ENCODE data around the gene C2CD5. TPM values are rescaled to one million over a fixed set of nuclear protein-coding genes. Genes with fewer than 3 reads are reported as not detected.

C2CD5 gene
- total RNA-seq, 1 experiment from 2014 or later, result 27.1 TPM

DNA sequence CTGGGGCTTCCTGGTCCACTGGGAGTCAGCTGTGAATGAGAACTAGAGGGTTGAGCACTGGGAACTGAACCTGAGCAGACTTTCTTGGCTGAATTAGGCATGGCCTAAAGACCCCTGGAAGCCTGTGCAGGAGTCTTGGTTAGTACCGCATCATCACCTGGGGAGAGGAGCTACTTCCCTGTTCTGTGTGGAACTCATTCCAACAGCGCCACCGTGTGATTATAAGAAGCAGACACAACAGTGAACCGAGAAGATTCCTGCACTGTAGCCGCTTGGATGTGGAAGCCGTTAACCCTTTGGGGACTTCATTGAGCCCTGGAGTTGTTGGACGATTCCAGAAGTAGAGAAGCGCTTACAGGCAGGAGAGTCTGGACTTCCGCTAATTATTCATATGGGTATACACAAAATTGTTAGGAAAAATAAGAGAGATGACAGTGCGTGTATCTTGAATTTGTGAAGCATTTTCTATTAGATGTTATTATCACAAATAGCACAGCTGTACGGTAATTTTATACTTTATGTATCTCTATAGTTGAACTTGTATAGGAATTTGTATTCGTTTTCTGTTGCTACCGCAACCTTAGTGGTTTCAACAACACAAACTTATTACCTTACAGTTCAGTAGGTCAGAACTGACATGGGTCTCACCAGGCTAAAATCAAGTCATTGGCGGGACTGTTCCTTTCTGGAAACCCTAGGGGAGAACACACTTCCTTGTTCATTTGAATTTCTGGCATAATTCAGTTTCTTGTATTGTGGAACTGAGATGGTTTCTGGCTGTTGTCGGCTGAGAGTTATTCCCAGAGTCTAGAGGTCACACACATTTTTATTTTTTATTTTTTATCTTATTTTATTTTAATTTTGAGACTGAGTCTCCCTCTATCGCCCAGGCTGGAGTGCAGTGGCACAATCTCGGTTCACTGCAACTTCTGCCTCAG lies 100.7 kb downstream of the C2CD5 start:
- peak; percentile 86 for DNase-seq (ENCODE audit: low spot score)
- no peak overlapping the region for H3K4me3 ChIP-seq (ENCODE audit: low read depth, low read length, poor library complexity, severe bottlenecking)
- no peaks in the 10 kb centered on the region for H3K4me1 ChIP-seq (ENCODE audit: insufficient read depth, low read length, poor library complexity, severe bottlenecking)
- TF ChIP-seq, protein P1, sequence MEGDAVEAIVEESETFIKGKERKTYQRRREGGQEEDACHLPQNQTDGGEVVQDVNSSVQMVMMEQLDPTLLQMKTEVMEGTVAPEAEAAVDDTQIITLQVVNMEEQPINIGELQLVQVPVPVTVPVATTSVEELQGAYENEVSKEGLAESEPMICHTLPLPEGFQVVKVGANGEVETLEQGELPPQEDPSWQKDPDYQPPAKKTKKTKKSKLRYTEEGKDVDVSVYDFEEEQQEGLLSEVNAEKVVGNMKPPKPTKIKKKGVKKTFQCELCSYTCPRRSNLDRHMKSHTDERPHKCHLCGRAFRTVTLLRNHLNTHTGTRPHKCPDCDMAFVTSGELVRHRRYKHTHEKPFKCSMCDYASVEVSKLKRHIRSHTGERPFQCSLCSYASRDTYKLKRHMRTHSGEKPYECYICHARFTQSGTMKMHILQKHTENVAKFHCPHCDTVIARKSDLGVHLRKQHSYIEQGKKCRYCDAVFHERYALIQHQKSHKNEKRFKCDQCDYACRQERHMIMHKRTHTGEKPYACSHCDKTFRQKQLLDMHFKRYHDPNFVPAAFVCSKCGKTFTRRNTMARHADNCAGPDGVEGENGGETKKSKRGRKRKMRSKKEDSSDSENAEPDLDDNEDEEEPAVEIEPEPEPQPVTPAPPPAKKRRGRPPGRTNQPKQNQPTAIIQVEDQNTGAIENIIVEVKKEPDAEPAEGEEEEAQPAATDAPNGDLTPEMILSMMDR (conservative IDR thresholded peaks at IDR 0.05; ENCODE audit: low read depth, low read length), result peak; percentile 83
- no peak for TF ChIP-seq EZH2 (IDR thresholded peaks at IDR 0.05; ENCODE audit: borderline replicate concordance, low read depth, low read length, poor library complexity, severe bottlenecking)
- BruUV-seq (replicated peaks), result no TSS peak
- intact Hi-C loops (cut with micrococcal nuclease; ENCODE audit: unreplicated experiment), result loop anchor here (1.0 to 5.0 kb wide), 2 partner anchors 341 to 360 kb away; no protein-coding TSS in a partner anchor
- no peaks in the 10 kb centered on the region for H3K36me3 ChIP-seq (ENCODE audit: insufficient read depth, low read length, poor library complexity, severe bottlenecking)
- H3K27ac ChIP-seq (ENCODE audit: low read depth, low read length, poor library complexity, severe bottlenecking), result no peak overlapping the region
- ChIA-PET CTCF (interaction anchor here (0.5 to 1.3 kb wide), 10 partner anchors 9 to 792 kb away, joined by 3 to 11 read pairs (median 4); no protein-coding TSS in a partner anchor), POLR2A (ENCODE audit: low non-redundant PET) (no interaction called here)
- no peaks in the 10 kb centered on the region for H3K9me3 ChIP-seq (ENCODE audit: low read depth, low read length, poor library complexity, severe bottlenecking)
- no peaks in the 10 kb centered on the region for H3K27me3 ChIP-seq (replicated peaks; ENCODE audit: insufficient read depth, low read depth, low read length, poor library complexity)

DNA sequence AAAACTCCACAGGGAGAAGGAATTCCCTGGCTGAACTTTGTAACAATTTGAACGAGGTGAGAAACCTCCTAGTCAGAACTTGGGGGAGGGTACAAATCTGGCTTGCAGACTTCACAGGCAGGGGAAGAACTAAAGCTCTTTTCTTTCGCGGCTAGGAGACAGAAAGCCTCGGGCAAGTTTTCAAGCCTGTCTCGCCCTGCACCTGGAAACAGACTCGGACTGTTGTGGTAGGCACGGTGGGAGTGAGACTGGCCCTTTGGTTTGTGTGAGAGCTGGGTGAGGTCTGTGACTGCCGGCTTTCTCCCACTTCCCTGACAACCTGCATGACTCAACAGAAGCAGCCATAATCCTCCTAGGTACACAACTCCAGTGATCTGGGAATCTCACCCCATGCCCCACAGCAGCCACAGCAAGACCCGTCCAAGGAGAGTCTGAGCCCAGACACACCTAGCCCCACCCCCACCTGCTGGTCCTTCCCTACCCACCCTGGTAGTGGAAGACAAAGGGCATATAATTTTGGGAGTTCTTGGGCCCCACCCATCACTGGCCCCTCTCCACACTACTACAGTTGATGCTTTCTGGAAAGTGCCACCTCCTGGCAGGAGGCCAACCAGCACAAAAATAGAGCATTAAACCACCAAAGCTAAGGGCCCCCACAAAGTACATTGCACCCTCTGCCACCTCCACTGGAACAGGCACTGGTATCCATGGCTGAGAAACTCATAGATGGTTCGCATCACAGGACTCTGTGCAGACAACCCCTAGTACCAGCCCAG lies 107.1 kb downstream of the C2CD5 start:
- BruUV-seq (replicated peaks), result no TSS peak
- intact Hi-C loops (cut with micrococcal nuclease; ENCODE audit: unreplicated experiment), result no loop called here
- Histone ChIP-seq H3K36me3 (ENCODE audit: insufficient read depth, low read length, poor library complexity, severe bottlenecking) (no peaks in the 10 kb centered on the region), H3K9me3 (ENCODE audit: low read depth, low read length, poor library complexity, severe bottlenecking) (no peaks in the 10 kb centered on the region), H3K4me3 (ENCODE audit: low read depth, low read length, poor library complexity, severe bottlenecking) (no peak overlapping the region), H3K4me1 (ENCODE audit: insufficient read depth, low read length, poor library complexity, severe bottlenecking) (no peaks in the 10 kb centered on the region), H3K27ac (ENCODE audit: low read depth, low read length, poor library complexity, severe bottlenecking) (no peak overlapping the region), H3K27me3 (replicated peaks; ENCODE audit: insufficient read depth, low read depth, low read length, poor library complexity) (no peaks in the 10 kb centered on the region)
- CTCF ChIA-PET, result no interaction called here
- no peak for DNase-seq (ENCODE audit: low spot score)
- POLR2A ChIA-PET (ENCODE audit: low non-redundant PET), result no interaction called here
- no peak for TF ChIP-seq EZH2 (IDR thresholded peaks at IDR 0.05; ENCODE audit: borderline replicate concordance, low read depth, low read length, poor library complexity, severe bottlenecking)
- TF ChIP-seq, protein P1 (conservative IDR thresholded peaks at IDR 0.05; ENCODE audit: low read depth, low read length), result no peak

DNA sequence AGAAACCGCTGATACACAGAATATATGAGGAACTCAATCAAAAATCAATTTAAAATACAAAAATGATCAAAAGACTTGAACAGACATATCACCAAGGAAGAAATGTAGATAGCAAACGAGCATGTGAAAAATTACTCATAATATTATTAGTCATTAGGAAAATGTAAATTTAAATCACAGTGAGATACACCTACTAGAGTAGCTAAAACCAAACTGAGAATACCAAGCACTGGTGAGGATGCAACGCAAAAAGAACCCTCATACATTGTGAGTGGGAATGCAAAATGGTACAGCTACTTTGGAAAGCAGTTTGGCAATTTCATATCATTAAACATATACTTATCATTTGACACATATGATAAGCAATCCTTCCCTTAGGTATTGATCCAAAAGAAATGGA lies 108.8 kb downstream of the C2CD5 start:
- no peaks in the 10 kb centered on the region for H3K4me1 ChIP-seq (ENCODE audit: insufficient read depth, low read length, poor library complexity, severe bottlenecking)
- H3K4me3 ChIP-seq (ENCODE audit: low read depth, low read length, poor library complexity, severe bottlenecking), result no peak overlapping the region
- POLR2A ChIA-PET (ENCODE audit: low non-redundant PET), result no interaction called here
- H3K9me3 ChIP-seq (ENCODE audit: low read depth, low read length, poor library complexity, severe bottlenecking), result no peaks in the 10 kb centered on the region
- no peaks in the 10 kb centered on the region for H3K36me3 ChIP-seq (ENCODE audit: insufficient read depth, low read length, poor library complexity, severe bottlenecking)
- TF ChIP-seq, protein P1 (conservative IDR thresholded peaks at IDR 0.05; ENCODE audit: low read depth, low read length), result no peak
- no peak for TF ChIP-seq EZH2 (IDR thresholded peaks at IDR 0.05; ENCODE audit: borderline replicate concordance, low read depth, low read length, poor library complexity, severe bottlenecking)
- no peak for DNase-seq (ENCODE audit: low spot score)
- no TSS peak for BruUV-seq (replicated peaks)
- intact Hi-C loops (cut with micrococcal nuclease; ENCODE audit: unreplicated experiment), result no loop called here
- no peaks in the 10 kb centered on the region for H3K27me3 ChIP-seq (replicated peaks; ENCODE audit: insufficient read depth, low read depth, low read length, poor library complexity)
- no peak overlapping the region for H3K27ac ChIP-seq (ENCODE audit: low read depth, low read length, poor library complexity, severe bottlenecking)
- CTCF ChIA-PET, result no interaction called here
